Kidney epithelial cell (primary cell): ENCODE data around the gene C20orf204. TPM values are rescaled to one million over a fixed set of nuclear protein-coding genes. Genes with fewer than 3 reads are reported as not detected.

Source experiments
- DNase-seq: peaks from one replicate; pipeline ENCODE4 v3.0.0-alpha.2; 2010; ENCODE audit warnings: low read depth
- H3K27me3 ChIP-seq: 2 replicates; pipeline ENCODE4 v1.6.0; 2011; ENCODE audit warnings: low read length; ENCODE audit not compliant: control insufficient read depth, insufficient read depth
- H3K36me3 ChIP-seq: 2 replicates; pipeline ENCODE4 v1.5.1; 2011; ENCODE audit warnings: low read length; ENCODE audit not compliant: control insufficient read depth, insufficient read depth
- H3K4me3 ChIP-seq: 2 replicates; pipeline ENCODE4 v1.5.1; 2011; ENCODE audit warnings: low read depth, mild to moderate bottlenecking, control low read depth, low read length
- CTCF ChIP-seq: IDR thresholded peaks from 2 replicates; pipeline ENCODE4 v1.5.1; 2011; ENCODE audit warnings: mild to moderate bottlenecking, moderate library complexity, low read length, control low read depth, inconsistent platforms; ENCODE audit not compliant: insufficient read depth, poor library complexity, severe bottlenecking
- total RNA-seq: library from RNA; depleted of rRNA; stranded (reverse); fragments of >200 nt; gene quantifications from 2 replicates; pipeline ENCODE4 v1.2.3, GENCODE V29; 2015

C20orf204 gene
- total RNA-seq, 1 donor from 2014 or later, result 0.21 TPM

GRCh38 chr20:64025826-64026412 is 10.1 kb upstream of the C20orf204 start:
- no peak for TF ChIP-seq CTCF
- no peaks in the 10 kb centered on the region for H3K27me3 ChIP-seq
- H3K4me3 ChIP-seq, result no peak overlapping the region
- H3K36me3 ChIP-seq, result peaks cover 6% of the 10 kb centered on the region
- DNase-seq, result no peak

GRCh38 chr20:64027981-64028685 is 7.8 kb upstream of the C20orf204 start:
- Histone ChIP-seq H3K27me3 (no peaks in the 10 kb centered on the region), H3K4me3 (no peak overlapping the region), H3K36me3 (peaks cover 4% of the 10 kb centered on the region)
- TF ChIP-seq CTCF, result no peak
- DNase-seq, result no peak

GRCh38 chr20:64029293-64030117 is 6.5 kb upstream of the C20orf204 start:
- no peak for DNase-seq
- Histone ChIP-seq H3K4me3 (no peak overlapping the region), H3K36me3 (peaks cover 4% of the 10 kb centered on the region), H3K27me3 (no peaks in the 10 kb centered on the region)
- TF ChIP-seq CTCF, result no peak

GRCh38 chr20:64030371-64031134 is 5.4 kb upstream of the C20orf204 start:
- H3K27me3 ChIP-seq, result no peaks in the 10 kb centered on the region
- no peak overlapping the region for H3K4me3 ChIP-seq
- peaks cover 2% of the 10 kb centered on the region for H3K36me3 ChIP-seq
- no peak for DNase-seq
- no peak for TF ChIP-seq CTCF

- DNase-seq, result no peak
- no peaks in the 10 kb centered on the region for H3K27me3 ChIP-seq
- H3K4me3 ChIP-seq, result no peak overlapping the region
- no peak for TF ChIP-seq CTCF
- peaks cover 2% of the 10 kb centered on the region for H3K36me3 ChIP-seq
These were observed 4.1 kb upstream of the C20orf204 start for GRCh38 chr20:64031822-64032314.
